Endodermal cell (in vitro differentiated cells): ENCODE results near the gene ANKRD39. TPM values are rescaled to one million over a fixed set of nuclear protein-coding genes. Genes with fewer than 3 reads are reported as not detected.

Experiments
- DNase-seq: peaks from one replicate; pipeline ENCODE4 v3.0.0-alpha.2; 2017
- H3K27ac ChIP-seq: 2 replicates; pipeline ENCODE4 v1.5.1; 2013; ENCODE audit warnings: mild to moderate bottlenecking, low read depth, low read length, moderate library complexity
- H3K27me3 ChIP-seq: 2 replicates; pipeline ENCODE4 v1.6.1; 2013; ENCODE audit warnings: mild to moderate bottlenecking, low read length, moderate library complexity; ENCODE audit not compliant: insufficient read depth, control insufficient read depth, poor library complexity, severe bottlenecking
- H3K36me3 ChIP-seq: 2 replicates; pipeline ENCODE4 v1.7.0; 2013; ENCODE audit warnings: mild to moderate bottlenecking, low read length, moderate library complexity; ENCODE audit not compliant: control insufficient read depth, insufficient read depth
- H3K4me1 ChIP-seq: one replicate; pipeline ENCODE4 v1.7.0; 2013; ENCODE audit warnings: low read length; ENCODE audit not compliant: control insufficient read depth, insufficient read depth
- H3K4me3 ChIP-seq: 2 replicates; pipeline ENCODE4 v1.5.1; 2013; ENCODE audit warnings: mild to moderate bottlenecking, low read length, moderate library complexity
- H3K9ac ChIP-seq: 2 replicates; pipeline ENCODE4 v1.6.1; 2013; ENCODE audit warnings: mild to moderate bottlenecking, low read length, moderate library complexity; ENCODE audit not compliant: poor library complexity, severe bottlenecking; ENCODE audit errors: extremely low read depth
- H3K9me3 ChIP-seq: 2 replicates; pipeline ENCODE4 v1.6.1; 2013; ENCODE audit warnings: mild to moderate bottlenecking, low read length, moderate library complexity; ENCODE audit not compliant: control insufficient read depth
- H3K27ac Mint-ChIP-seq: 2 replicates; pipeline ENCODE4 v1.8.0; 2020; ENCODE audit warnings: mixed read lengths
- H3K27me3 Mint-ChIP-seq: 2 replicates; pipeline ENCODE4 v1.8.0; 2021; ENCODE audit warnings: mild to moderate bottlenecking, mixed read lengths; ENCODE audit not compliant: insufficient read depth
- H3K36me3 Mint-ChIP-seq: 2 replicates; pipeline ENCODE4 v1.8.0; 2020; ENCODE audit warnings: low read depth, mixed read lengths
- H3K4me1 Mint-ChIP-seq: 2 replicates; pipeline ENCODE4 v1.8.0; 2020; ENCODE audit warnings: mixed read lengths
- H3K4me3 Mint-ChIP-seq: 2 replicates; pipeline ENCODE4 v1.8.0; 2020; ENCODE audit warnings: mild to moderate bottlenecking, moderate library complexity, mixed read lengths
- H3K9me3 Mint-ChIP-seq: 2 replicates; pipeline ENCODE4 v1.8.0; 2020; ENCODE audit warnings: mild to moderate bottlenecking, mixed read lengths
- CTCF ChIP-seq: fragments of 200-600 bp; sonication (generic); conservative IDR thresholded peaks from 2 replicates; pipeline ENCODE4 v1.5.0; 2021; ENCODE audit warnings: antibody characterized with exemption, mild to moderate bottlenecking
- WGBS, 2 experiments: methylation state at CpG; one replicate each; pipeline versions ENCODE4 v1.1.5 to v1.1.7; 2013; ENCODE audit warnings: missing lambda C conversion rate in 2 of 2, mixed read lengths in 1 of 2; ENCODE audit not compliant: insufficient coverage in 1 of 2, insufficient read length in 1 of 2; 5-methylcytosine and 5-hydroxymethylcytosine counted together
- total RNA-seq, 2 donors: library from RNA; stranded (reverse); fragmentation: NEBNext Ultra II Directional in 1 of 2; extraction: Animal tissue kit (Norgen Biotek cat#: 25700) in 1 of 2; gene quantifications; 2 replicates in 1 of 2; 3 replicates in 1 of 2; pipeline ENCODE4 v1.2.1, GENCODE V29; 2021

ANKRD39 gene
- total RNA-seq, 2 donors from 2014 or later, result 14.6 to 16.7 TPM

- 92 to 94% methylated on average over 3 to 7 of the region's 7 CpGs for WGBS, 2 experiments
- Mint-ChIP-seq H3K4me1 (peaks cover 12% of the 10 kb centered on the region), H3K36me3 (no peaks in the 10 kb centered on the region), H3K27ac (no peak overlapping the region), H3K27me3 (no peaks in the 10 kb centered on the region), H3K9me3 (no peaks in the 10 kb centered on the region), H3K4me3 (no peak overlapping the region)
- Histone ChIP-seq H3K36me3 (no peaks in the 10 kb centered on the region), H3K9ac (no peak overlapping the region), H3K9me3 (no peaks in the 10 kb centered on the region), H3K4me1 (peaks cover 7% of the 10 kb centered on the region), H3K27me3 (no peaks in the 10 kb centered on the region), H3K4me3 (no peak overlapping the region), H3K27ac (no peak overlapping the region)
- peak; percentile 39 for TF ChIP-seq CTCF
- no peak for DNase-seq
Measured at GRCh38 chr2:96903318-96903717, 45.5 kb upstream of the ANKRD39 start.

GRCh38 chr2:96900237-96900636 lies 42.4 kb upstream of the ANKRD39 start:
- Histone ChIP-seq H3K27me3 (no peaks in the 10 kb centered on the region), H3K27ac (no peak overlapping the region), H3K36me3 (no peaks in the 10 kb centered on the region), H3K4me1 (no peaks in the 10 kb centered on the region), H3K9ac (no peak overlapping the region), H3K9me3 (no peaks in the 10 kb centered on the region), H3K4me3 (no peak overlapping the region)
- H3K27me3 Mint-ChIP-seq, result no peaks in the 10 kb centered on the region
- DNase-seq, result no peak
- H3K4me1 Mint-ChIP-seq, result peaks cover 15% of the 10 kb centered on the region
- H3K27ac Mint-ChIP-seq, result no peak overlapping the region
- no peaks in the 10 kb centered on the region for H3K36me3 Mint-ChIP-seq
- TF ChIP-seq CTCF, result no peak
- 89 to 100% methylated on average over 1 to 10 of the region's 10 CpGs for WGBS, 2 experiments
- H3K9me3 Mint-ChIP-seq, result no peaks in the 10 kb centered on the region
- no peak overlapping the region for H3K4me3 Mint-ChIP-seq

- Mint-ChIP-seq H3K36me3 (no peaks in the 10 kb centered on the region), H3K27ac (no peak overlapping the region), H3K27me3 (no peaks in the 10 kb centered on the region), H3K4me1 (peaks cover 19% of the 10 kb centered on the region), H3K9me3 (no peaks in the 10 kb centered on the region), H3K4me3 (no peak overlapping the region)
- Histone ChIP-seq H3K36me3 (no peaks in the 10 kb centered on the region), H3K27me3 (no peaks in the 10 kb centered on the region), H3K4me3 (no peak overlapping the region), H3K9me3 (no peaks in the 10 kb centered on the region), H3K9ac (no peak overlapping the region), H3K27ac (no peak overlapping the region), H3K4me1 (no peaks in the 10 kb centered on the region)
- 90 to 94% methylated on average over 3 to 4 of the region's 4 CpGs for WGBS, 2 experiments
- no peak for DNase-seq
- TF ChIP-seq CTCF, result no peak
Measured at GRCh38 chr2:96899413-96899741, 41.6 kb upstream of the ANKRD39 start.
